ENCODE measurements around the gene MAP3K9. TPM values are rescaled to one million over a fixed set of nuclear protein-coding genes. Genes with fewer than 3 reads are reported as not detected.

Gene MAP3K9
- total and polyA plus RNA-seq, 9 of the 15 experiments (the other 6 are each of a cell fraction or from before 2014, with no cell fraction given), result 0.03 to 0.60 (median 0.36) TPM

DNA sequence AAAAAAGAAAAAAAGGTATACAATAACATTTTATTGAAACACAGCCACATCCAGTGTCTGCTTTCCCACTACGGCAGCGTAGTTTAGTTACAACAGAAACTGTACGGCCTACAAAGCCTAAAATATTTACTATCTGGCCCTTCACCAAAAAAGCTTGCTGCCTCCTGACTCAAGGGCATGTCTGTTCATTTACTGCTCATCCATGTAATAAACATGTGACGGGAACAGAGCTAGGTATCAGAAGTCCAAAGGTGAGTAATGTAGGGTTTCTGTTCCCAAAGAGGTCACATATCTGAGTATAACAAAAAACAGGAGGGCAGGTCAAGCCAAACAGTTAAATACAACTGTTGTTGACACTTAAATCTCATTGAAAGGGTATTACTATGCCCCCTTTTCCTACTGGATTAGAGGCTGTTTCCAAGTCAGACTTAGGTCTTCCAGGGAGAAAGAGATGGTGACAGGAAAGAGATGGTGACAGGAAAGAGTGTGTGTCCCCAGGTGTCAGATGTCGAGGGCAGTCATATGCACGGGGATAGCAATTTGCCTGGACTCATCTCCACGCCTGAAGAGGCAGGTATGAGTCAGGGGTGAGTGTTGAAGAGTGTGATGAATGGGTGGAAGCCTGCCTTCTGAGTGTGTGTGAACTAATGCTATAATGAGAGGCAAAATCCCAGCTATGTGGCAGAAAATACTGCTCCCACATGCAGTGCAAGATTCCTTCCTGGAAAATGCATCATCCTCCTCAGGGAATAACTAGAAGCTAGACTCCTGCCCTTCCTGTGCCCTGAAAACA, 77.7 kb downstream of the MAP3K9 start:
- Histone ChIP-seq H3K4me1 (replicated peaks in 1 of 2; ENCODE audit: control insufficient read depth in 2 of 2, insufficient read depth in 2 of 2, low read length in 2 of 2) (no peaks in the 10 kb centered on the region), H4K20me1 (replicated peaks; ENCODE audit: control insufficient read depth, insufficient read depth, low read length) (no peaks in the 10 kb centered on the region), H3K36me3 (ENCODE audit: control insufficient read depth, insufficient read depth, low read length) (no peaks in the 10 kb centered on the region), H3K79me2 (ENCODE audit: control insufficient read depth, insufficient read depth, low read length) (no peaks in the 10 kb centered on the region), H3K9me1 (ENCODE audit: control insufficient read depth, insufficient read depth, low read length) (no peaks in the 10 kb centered on the region), H2AFZ (ENCODE audit: low read depth, low read length) (no peak overlapping the region), H3K27me3 (ENCODE audit: control insufficient read depth in 2 of 2, insufficient read depth in 2 of 2, low read length in 2 of 2) (peaks cover 0 to 12% of the 10 kb centered on the region in 2 experiments; a peak in 1 of 5 replicates), H3K9ac (ENCODE audit: insufficient read depth in 1 of 2, low read depth in 2 of 2, low read length in 2 of 2) (no peak overlapping the region), H3K9me3 (replicated peaks; ENCODE audit: control insufficient read depth, insufficient read depth, low read depth, low read length) (no peaks in the 10 kb centered on the region), H3K4me2 (ENCODE audit: insufficient read depth, low read length) (no peak overlapping the region), H3K27ac (ENCODE audit: extremely low read depth, low read depth, low read length) (no peak overlapping the region), H3K4me3 (no peak overlapping the region)
- no peak for TF ChIP-seq CBX1 (IDR thresholded peaks at IDR 0.05; ENCODE audit: low read depth)
- no peak for TF ChIP-seq PHF8 (IDR thresholded peaks at IDR 0.05; ENCODE audit: borderline replicate concordance, low read length)
- no peak for TF ChIP-seq MYC (IDR thresholded peaks at IDR 0.05; ENCODE audit: low read depth, low read length)
- TF ChIP-seq MYC (CRISPR knock-in tag; IDR thresholded peaks at IDR 0.05; ENCODE audit: borderline replicate concordance, low read depth), result no peak
- ChIA-PET CTCF (ENCODE audit: low intra/inter-chr PET ratio) (no interaction called here), POLR2A (no interaction called here)
- ATAC-seq, result no peak
- in situ Hi-C loops (cut with MboI) (no loop called here), intact Hi-C loops (cut with micrococcal nuclease) (no loop called here)
- WGBS (ENCODE audit: insufficient coverage, low coverage, missing lambda C conversion rate), result 24% methylated on average over 5 of the region's 7 CpGs
- no peak for DNase-seq (ENCODE audit: extremely low read depth in 1 of 4, low spot score in 3 of 4)
- FAIRE-seq, result no peak
- no TSS peak for BruUV-seq (replicated peaks)

DNA sequence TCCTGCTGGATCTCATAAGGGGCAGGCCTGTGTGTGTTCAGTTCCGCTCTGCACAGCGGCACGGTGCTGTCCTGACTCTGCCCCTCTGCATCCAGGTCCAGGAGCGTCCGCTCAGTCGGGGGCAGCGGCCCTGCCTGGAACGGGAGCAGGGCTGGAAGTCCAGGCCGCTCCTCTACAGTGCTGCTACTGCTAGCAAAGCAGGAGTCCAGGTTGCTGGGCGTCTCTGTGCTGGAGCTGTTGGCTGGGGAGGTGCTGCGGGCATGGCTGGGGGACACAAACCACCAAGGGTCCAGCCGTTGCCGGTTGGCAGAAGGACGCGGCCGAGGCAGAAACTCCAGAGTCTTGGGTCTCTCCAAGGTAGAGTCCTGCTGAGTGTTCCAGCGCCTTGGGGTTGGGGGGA, 78.9 kb downstream of the MAP3K9 start:
- no TSS peak for BruUV-seq (replicated peaks)
- in situ Hi-C loops (cut with MboI) (no loop called here), intact Hi-C loops (cut with micrococcal nuclease) (no loop called here)
- FAIRE-seq (no peak), DNase-seq (ENCODE audit: extremely low read depth in 1 of 4, low spot score in 3 of 4) (no peak), ATAC-seq (no peak)
- Histone ChIP-seq H2AFZ (ENCODE audit: low read depth, low read length) (no peak overlapping the region), H3K36me3 (ENCODE audit: control insufficient read depth, insufficient read depth, low read length) (no peaks in the 10 kb centered on the region), H3K9me1 (ENCODE audit: control insufficient read depth, insufficient read depth, low read length) (no peaks in the 10 kb centered on the region), H4K20me1 (replicated peaks; ENCODE audit: control insufficient read depth, insufficient read depth, low read length) (no peaks in the 10 kb centered on the region), H3K4me1 (replicated peaks in 1 of 2; ENCODE audit: control insufficient read depth in 2 of 2, insufficient read depth in 2 of 2, low read length in 2 of 2) (no peaks in the 10 kb centered on the region), H3K79me2 (ENCODE audit: control insufficient read depth, insufficient read depth, low read length) (no peaks in the 10 kb centered on the region), H3K27ac (ENCODE audit: extremely low read depth, low read depth, low read length) (no peak overlapping the region), H3K9ac (ENCODE audit: insufficient read depth in 1 of 2, low read depth in 2 of 2, low read length in 2 of 2) (no peak overlapping the region), H3K4me3 (no peak overlapping the region), H3K27me3 (ENCODE audit: control insufficient read depth in 2 of 2, insufficient read depth in 2 of 2, low read length in 2 of 2) (peaks cover 0 to 16% of the 10 kb centered on the region in 2 experiments; a peak in 2 of 5 replicates), H3K4me2 (ENCODE audit: insufficient read depth, low read length) (no peak overlapping the region), H3K9me3 (replicated peaks; ENCODE audit: control insufficient read depth, insufficient read depth, low read depth, low read length) (no peaks in the 10 kb centered on the region)
- WGBS (ENCODE audit: insufficient coverage, low coverage, missing lambda C conversion rate), result 13% methylated on average over 10 of the region's 17 CpGs
- no peak for TF ChIP-seq ESRRB (CRISPR knock-in tag; IDR thresholded peaks at IDR 0.05; ENCODE audit: borderline replicate concordance)
- no peak for TF ChIP-seq ARNT (IDR thresholded peaks at IDR 0.05)
- TF ChIP-seq, protein P1, sequence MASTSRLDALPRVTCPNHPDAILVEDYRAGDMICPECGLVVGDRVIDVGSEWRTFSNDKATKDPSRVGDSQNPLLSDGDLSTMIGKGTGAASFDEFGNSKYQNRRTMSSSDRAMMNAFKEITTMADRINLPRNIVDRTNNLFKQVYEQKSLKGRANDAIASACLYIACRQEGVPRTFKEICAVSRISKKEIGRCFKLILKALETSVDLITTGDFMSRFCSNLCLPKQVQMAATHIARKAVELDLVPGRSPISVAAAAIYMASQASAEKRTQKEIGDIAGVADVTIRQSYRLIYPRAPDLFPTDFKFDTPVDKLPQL (IDR thresholded peaks at IDR 0.05; ENCODE audit: extremely low read depth, insufficient read length), result no peak
- no peak for TF ChIP-seq CXXC5 (CRISPR knock-in tag; IDR thresholded peaks at IDR 0.05)
- ChIA-PET CTCF (ENCODE audit: low intra/inter-chr PET ratio) (no interaction called here), POLR2A (no interaction called here)
